ENCODE measurements around the gene POLD4. TPM values are rescaled to one million over a fixed set of nuclear protein-coding genes. Genes with fewer than 3 reads are reported as not detected.

The POLD4 gene
- total and polyA plus RNA-seq, 7 donors, result 31.8 to 89.8 (median 72.6) TPM

- no peak overlapping the region for H3K27ac ChIP-seq
- H3K4me1 ChIP-seq, result peaks cover 36% of the 10 kb centered on the region
- H3K36me3 ChIP-seq (ENCODE audit: insufficient read depth in 1 of 2, low read depth in 1 of 2), result no peaks in the 10 kb centered on the region
- H3K9me3 ChIP-seq, result no peaks in the 10 kb centered on the region
- TF ChIP-seq CTCF (IDR thresholded peaks at IDR 0.05), result no peak
- intact Hi-C loops (cut with DNase I), result loop anchor here (1.0 to 2.0 kb wide), 3 partner anchors 24 to 149 kb away; no protein-coding TSS in a partner anchor
- no peak overlapping the region for H3K4me3 ChIP-seq
- WGBS, 3 donors, result 78 to 82% (median 80%) methylated on average over 12 of the region's 12 CpGs
- no peaks in the 10 kb centered on the region for H3K27me3 ChIP-seq (ENCODE audit: insufficient read depth in 3 of 3, low read length in 2 of 3)
- no peak for ATAC-seq
- DNase-seq, result no peak
Measured at GRCh38 chr11:67357831-67358670, 4.7 kb upstream of the POLD4 start.

- TF ChIP-seq CTCF (IDR thresholded peaks at IDR 0.05), result peak; percentile 89
- 23 to 29% (median 24%) methylated on average over 3 of the region's 3 CpGs for WGBS, 3 donors
- ATAC-seq (peak; percentile 20 to 37 (median 30)), DNase-seq (peak in 1 of 2 donors; percentile 79)
- no peaks in the 10 kb centered on the region for H3K9me3 ChIP-seq
- H3K4me1 ChIP-seq, result peaks cover 40% of the 10 kb centered on the region
- H3K27ac ChIP-seq, result peak overlapping the region; percentile 99
- H3K27me3 ChIP-seq (ENCODE audit: insufficient read depth in 3 of 3, low read length in 2 of 3), result no peaks in the 10 kb centered on the region
- no peaks in the 10 kb centered on the region for H3K36me3 ChIP-seq (ENCODE audit: insufficient read depth in 1 of 2, low read depth in 1 of 2)
- no peak overlapping the region for H3K4me3 ChIP-seq
- intact Hi-C loops (cut with DNase I), result loop anchor here (1.0 to 2.0 kb wide), 3 partner anchors 25 to 150 kb away; no protein-coding TSS in a partner anchor
Measured at GRCh38 chr11:67356864-67357561, 3.7 kb upstream of the POLD4 start.

GRCh38 chr11:67356387-67356863 is 3.1 kb upstream of the POLD4 start:
- no peaks in the 10 kb centered on the region for H3K9me3 ChIP-seq
- H3K4me3 ChIP-seq, result no peak overlapping the region
- H3K4me1 ChIP-seq, result peaks cover 46% of the 10 kb centered on the region
- ATAC-seq (no peak), DNase-seq (peak in 1 of 2 donors; percentile 52)
- no peak for TF ChIP-seq CTCF (IDR thresholded peaks at IDR 0.05)
- no peaks in the 10 kb centered on the region for H3K27me3 ChIP-seq (ENCODE audit: insufficient read depth in 3 of 3, low read length in 2 of 3)
- intact Hi-C loops (cut with DNase I), result loop anchor here (2.0 kb wide), 2 partner anchors 26 to 150 kb away; no protein-coding TSS in a partner anchor
- H3K36me3 ChIP-seq (ENCODE audit: insufficient read depth in 1 of 2, low read depth in 1 of 2), result no peaks in the 10 kb centered on the region
- peak overlapping the region; percentile 99 for H3K27ac ChIP-seq
- 56 to 62% (median 58%) methylated on average over 4 of the region's 4 CpGs for WGBS, 3 donors

GRCh38 chr11:67355794-67356386 is 2.5 kb upstream of the POLD4 start:
- Histone ChIP-seq H3K9me3 (no peaks in the 10 kb centered on the region), H3K36me3 (ENCODE audit: insufficient read depth in 1 of 2, low read depth in 1 of 2) (no peaks in the 10 kb centered on the region), H3K27me3 (ENCODE audit: insufficient read depth in 3 of 3, low read length in 2 of 3) (no peaks in the 10 kb centered on the region), H3K27ac (peak overlapping the region; percentile 99), H3K4me1 (peaks cover 50% of the 10 kb centered on the region), H3K4me3 (no peak overlapping the region)
- WGBS, 3 donors, result 80 to 83% (median 81%) methylated on average over 4 of the region's 4 CpGs
- DNase-seq, result no peak
- TF ChIP-seq CTCF (IDR thresholded peaks at IDR 0.05), result no peak
- intact Hi-C loops (cut with DNase I), result loop anchor here (2.0 kb wide), 2 partner anchors 27 to 151 kb away; no protein-coding TSS in a partner anchor
- no peak for ATAC-seq
